Activated naive CD4-positive, alpha-beta T cell treated with anti-CD3 and anti-CD28 coated beads for 36 hours (primary cell): Measurements from ENCODE around the gene CBFB. TPM values are rescaled to one million over a fixed set of nuclear protein-coding genes. Genes with fewer than 3 reads are reported as not detected.
A peak's percentile ranks its signal among the peaks of the same experiment; 100 is the strongest.

Source experiments
- CTCF ChIA-PET: fragments of 350-600 bp; sonication (Branson Sonifier 250); formaldehyde crosslinking; loops from one replicate; lab custom pipeline; 2021; ENCODE audit warnings: antibody characterized with exemption; lab: Charles Lee
- DNase-seq: peaks from one replicate; pipeline ENCODE4 v3.0.0-alpha.2; 2020
- H3K27ac Mint-ChIP-seq: one replicate; pipeline ENCODE4 v1.8.0; 2021; ENCODE audit warnings: mild to moderate bottlenecking, mixed read lengths
- H3K27me3 Mint-ChIP-seq: one replicate; pipeline ENCODE4 v1.8.0; 2021; ENCODE audit warnings: low read depth, mixed read lengths
- H3K36me3 Mint-ChIP-seq: one replicate; pipeline ENCODE4 v1.8.0; 2021; ENCODE audit warnings: low read depth, mixed read lengths
- H3K4me1 Mint-ChIP-seq: one replicate; pipeline ENCODE4 v1.8.0; 2021; ENCODE audit warnings: low read depth, mixed read lengths
- H3K4me3 Mint-ChIP-seq: one replicate; pipeline ENCODE4 v1.8.0; 2021; ENCODE audit warnings: mild to moderate bottlenecking, moderate library complexity, mixed read lengths
- H3K9me3 Mint-ChIP-seq: one replicate; pipeline ENCODE4 v1.8.0; 2021; ENCODE audit warnings: mixed read lengths
- intact Hi-C: fragments of 100-400 bp; cut with micrococcal nuclease; formaldehyde crosslinking; loops from one replicate; pipeline ENCODE4 v1.15.1; 2023
- total RNA-seq, 2 experiments: library from RNA; stranded (reverse); gene quantifications; one replicate each; pipeline ENCODE4 v1.2.3, GENCODE V29; 2021

The CBFB gene
- total RNA-seq, 2 experiments from 2014 or later, result 79.6 to 86.8 TPM

DNA sequence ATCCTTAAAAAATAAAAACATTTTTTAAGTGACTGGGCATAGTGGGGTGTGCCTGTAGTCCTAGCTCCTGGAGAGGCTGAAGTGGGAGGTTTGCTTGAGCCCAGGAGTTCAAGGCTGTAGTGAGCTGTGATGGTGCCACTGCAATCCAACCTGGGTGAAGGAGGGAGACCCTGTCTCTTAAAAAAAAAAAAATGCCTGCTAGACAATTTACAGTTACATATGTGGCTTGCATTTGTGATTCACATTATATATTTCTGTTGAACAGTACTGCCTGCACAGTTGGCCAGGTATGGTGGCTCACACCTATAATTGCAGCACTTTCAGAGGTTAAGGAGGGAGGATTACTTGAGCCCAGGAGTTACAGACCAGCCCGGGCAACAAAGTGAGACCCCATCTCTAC is 23.4 kb downstream of the CBFB start:
- peaks cover 8% of the 10 kb centered on the region for H3K36me3 Mint-ChIP-seq
- H3K27ac Mint-ChIP-seq, result peak overlapping the region; percentile 32
- no peak for DNase-seq
- no peaks in the 10 kb centered on the region for H3K9me3 Mint-ChIP-seq
- intact Hi-C loops, result loop anchor here (2.0 kb wide), 2 partner anchors 22 to 260 kb away; no protein-coding TSS in a partner anchor
- peaks cover 43% of the 10 kb centered on the region for H3K4me1 Mint-ChIP-seq
- CTCF ChIA-PET, result interaction anchor here (0.6 to 2.9 kb wide), 4 partner anchors 9 to 148 kb away, joined by 3 to 9 read pairs (median 6); no protein-coding TSS in a partner anchor
- H3K27me3 Mint-ChIP-seq, result no peaks in the 10 kb centered on the region
- no peak overlapping the region for H3K4me3 Mint-ChIP-seq

DNA sequence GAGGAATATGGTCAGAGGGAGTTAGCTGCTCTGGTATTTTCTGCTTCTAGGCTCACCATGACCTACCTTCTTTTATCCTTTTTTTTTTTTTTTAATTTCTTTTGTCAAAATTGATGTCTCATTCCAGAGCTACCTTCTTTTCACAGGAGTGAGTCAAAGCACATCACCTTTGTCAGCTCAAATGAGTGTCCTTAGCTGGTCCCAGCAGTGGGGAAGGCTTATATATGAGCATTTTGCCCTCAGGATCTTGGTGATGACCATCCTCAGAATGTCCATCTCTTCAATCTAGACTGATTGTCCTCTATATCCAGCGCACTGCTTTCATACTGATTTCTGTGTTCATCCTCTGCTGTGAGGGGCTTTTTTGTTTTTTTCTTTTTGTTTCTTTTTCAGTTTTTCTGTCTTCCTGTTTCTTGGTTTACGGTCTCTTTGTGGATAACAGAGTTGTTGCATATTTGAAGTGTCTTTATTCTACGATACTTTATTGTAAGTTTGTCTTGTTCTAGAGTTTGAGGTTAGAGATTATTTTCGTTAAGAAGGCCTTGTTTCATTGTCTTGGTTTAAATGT is 24.9 kb downstream of the CBFB start:
- Mint-ChIP-seq H3K27ac (peak overlapping the region; percentile 32), H3K4me3 (peak overlapping the region; percentile 41), H3K36me3 (peaks cover 8% of the 10 kb centered on the region), H3K4me1 (peaks cover 48% of the 10 kb centered on the region), H3K9me3 (no peaks in the 10 kb centered on the region), H3K27me3 (no peaks in the 10 kb centered on the region)
- CTCF ChIA-PET, result interaction anchor here (0.6 to 2.9 kb wide), 8 partner anchors 14 to 268 kb away, joined by 3 to 9 read pairs (median 3); no protein-coding TSS in a partner anchor
- intact Hi-C loops, result loop anchor here (2.0 kb wide), 3 partner anchors 23 to 259 kb away; no protein-coding TSS in a partner anchor
- peak; percentile 25 for DNase-seq

DNA sequence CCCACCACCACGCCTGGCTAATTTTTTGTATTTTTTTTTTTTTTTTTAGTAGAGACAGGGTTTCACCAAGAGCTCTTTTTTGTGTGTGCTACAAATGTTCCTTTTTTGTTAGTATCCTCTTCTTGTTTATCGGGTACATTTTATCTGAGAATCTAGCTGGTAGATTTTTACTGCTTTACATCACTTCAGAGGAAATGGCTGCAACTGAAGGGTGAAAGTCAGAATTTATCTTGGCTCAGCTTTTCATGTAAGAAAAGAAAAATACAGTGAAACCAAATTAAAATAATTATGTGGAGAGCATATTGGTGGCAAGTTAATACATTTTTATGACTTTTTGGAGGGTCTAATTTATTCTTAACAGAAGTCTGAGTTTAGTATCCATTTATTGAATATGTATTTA is 26.0 kb downstream of the CBFB start:
- peaks cover 50% of the 10 kb centered on the region for H3K4me1 Mint-ChIP-seq
- H3K27me3 Mint-ChIP-seq, result no peaks in the 10 kb centered on the region
- no peak for DNase-seq
- H3K36me3 Mint-ChIP-seq, result peaks cover 10% of the 10 kb centered on the region
- no peaks in the 10 kb centered on the region for H3K9me3 Mint-ChIP-seq
- peak overlapping the region; percentile 53 for H3K27ac Mint-ChIP-seq
- CTCF ChIA-PET, result interaction anchor here (0.7 to 0.8 kb wide), 3 partner anchors 18 to 46 kb away, joined by 3 read pairs; no protein-coding TSS in a partner anchor
- H3K4me3 Mint-ChIP-seq, result no peak overlapping the region
- intact Hi-C loops, result loop anchor here (2.0 to 5.0 kb wide), 2 partner anchors 47 to 70 kb away; no protein-coding TSS in a partner anchor

DNA sequence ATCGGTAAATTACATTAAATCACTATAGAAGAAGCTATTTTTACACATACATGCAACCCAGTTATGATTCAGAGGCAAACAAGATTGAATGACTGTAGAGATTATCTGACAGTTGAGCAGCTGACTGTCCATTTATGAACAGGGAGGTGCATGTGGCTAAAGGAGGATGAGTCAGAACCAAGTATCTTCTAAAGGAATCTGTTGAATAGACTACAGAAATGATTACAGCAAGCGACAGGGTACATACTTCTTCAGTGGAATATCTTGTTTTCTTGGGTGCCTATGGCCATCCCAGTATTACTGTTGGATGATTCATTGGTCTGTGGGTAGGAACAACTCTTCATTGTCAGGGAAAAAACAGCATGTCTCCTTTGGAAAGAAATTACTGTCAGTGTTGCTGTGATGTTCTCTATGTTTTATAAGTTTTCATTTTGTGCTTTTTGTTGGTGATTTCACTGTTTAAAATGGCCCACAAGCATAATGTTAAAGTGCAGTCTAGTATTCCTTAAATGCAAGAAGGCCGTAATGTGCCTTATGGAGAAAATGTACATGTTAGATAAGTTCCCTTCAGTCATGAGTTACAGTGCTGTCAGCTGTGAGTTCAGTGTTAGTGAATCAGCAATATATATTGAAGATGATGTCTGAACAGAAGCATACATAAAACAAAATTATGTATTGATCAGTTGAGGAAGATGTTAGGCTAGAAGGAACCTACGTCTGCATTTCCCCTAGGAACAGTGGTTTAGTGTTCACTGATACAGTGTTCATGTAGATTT is 27.0 kb downstream of the CBFB start:
- Mint-ChIP-seq H3K4me3 (no peak overlapping the region), H3K27me3 (no peaks in the 10 kb centered on the region), H3K9me3 (no peaks in the 10 kb centered on the region), H3K27ac (peak overlapping the region; percentile 32), H3K36me3 (peaks cover 10% of the 10 kb centered on the region), H3K4me1 (peaks cover 50% of the 10 kb centered on the region)
- intact Hi-C loops, result loop anchor here (2.0 to 5.0 kb wide), 2 partner anchors 46 to 71 kb away; no protein-coding TSS in a partner anchor
- peak; percentile 26 for DNase-seq
- CTCF ChIA-PET, result interaction anchor here (0.6 to 0.8 kb wide), 2 partner anchors 45 to 458 kb away, joined by 3 read pairs; no protein-coding TSS in a partner anchor

DNA sequence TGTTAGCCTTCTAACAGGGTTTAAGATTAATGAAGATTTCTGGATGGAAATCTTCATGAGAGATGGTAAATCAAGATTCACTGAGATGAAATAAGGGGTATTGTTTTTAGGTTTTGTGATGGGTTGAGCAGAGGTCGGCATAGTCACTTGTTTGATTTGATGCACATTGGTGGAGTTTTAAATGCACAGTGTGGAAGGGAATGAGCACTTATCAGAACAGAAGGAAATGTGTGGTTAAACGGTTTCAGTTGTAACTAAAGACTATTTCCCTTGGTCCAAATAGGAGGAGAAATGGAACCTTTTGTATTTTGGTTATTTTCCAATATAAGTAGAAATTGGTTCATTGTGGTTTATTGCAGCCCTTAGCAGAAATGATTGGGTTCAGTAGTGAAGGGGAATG is 34.1 kb downstream of the CBFB start:
- CTCF ChIA-PET, result no interaction called here
- Mint-ChIP-seq H3K4me3 (no peak overlapping the region), H3K27ac (no peak overlapping the region)

GRCh38 chr16:67068212-67068753 is 39.3 kb downstream of the CBFB start:
- Mint-ChIP-seq H3K27me3 (no peaks in the 10 kb centered on the region), H3K4me3 (no peak overlapping the region)

More for the DNA sequence above, 34.1 kb downstream of the CBFB start:
- intact Hi-C loops, result no loop called here
- Mint-ChIP-seq H3K4me1 (peaks cover 14% of the 10 kb centered on the region), H3K9me3 (no peaks in the 10 kb centered on the region), H3K36me3 (peaks cover 8% of the 10 kb centered on the region), H3K27me3 (no peaks in the 10 kb centered on the region)
- no peak for DNase-seq

DNA sequence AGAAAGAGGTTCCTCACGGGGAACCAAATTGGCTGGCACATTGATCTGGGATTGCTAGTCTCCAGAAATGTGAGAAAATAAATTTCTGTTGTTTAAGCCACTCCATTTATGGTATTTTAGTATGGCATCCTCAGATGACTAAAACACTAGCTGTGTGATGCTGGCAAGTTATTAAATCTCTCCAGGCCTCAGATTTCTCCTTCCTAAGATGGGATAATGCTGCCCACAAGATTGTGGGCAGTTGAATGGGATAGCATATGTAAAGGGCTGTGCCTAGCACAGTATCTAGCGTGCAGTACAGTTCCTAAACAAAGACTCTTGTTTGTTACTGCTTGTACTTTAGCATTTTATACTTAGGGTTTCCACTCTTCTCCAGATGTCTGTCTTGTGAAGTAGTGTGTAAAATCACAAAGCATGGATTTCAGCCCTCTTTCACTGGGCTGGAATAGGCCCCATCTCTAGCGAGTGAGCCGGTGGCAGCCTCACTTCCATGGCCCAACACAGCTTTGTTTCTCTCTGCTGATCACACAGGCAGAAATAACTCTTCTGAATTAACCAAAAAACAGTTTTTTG is 42.6 kb downstream of the CBFB start:
- no peak overlapping the region for H3K4me3 Mint-ChIP-seq
- H3K27ac Mint-ChIP-seq, result no peak overlapping the region
- no peaks in the 10 kb centered on the region for H3K27me3 Mint-ChIP-seq
- no peaks in the 10 kb centered on the region for H3K9me3 Mint-ChIP-seq
- H3K36me3 Mint-ChIP-seq, result peaks cover 11% of the 10 kb centered on the region
- CTCF ChIA-PET, result no interaction called here
- no peaks in the 10 kb centered on the region for H3K4me1 Mint-ChIP-seq
- intact Hi-C loops, result no loop called here
- no peak for DNase-seq

More at GRCh38 chr16:67068212-67068753, 39.3 kb downstream of the CBFB start:
- H3K9me3 Mint-ChIP-seq, result no peaks in the 10 kb centered on the region
- intact Hi-C loops, result no loop called here
- H3K4me1 Mint-ChIP-seq, result no peaks in the 10 kb centered on the region
- no peak for DNase-seq
- CTCF ChIA-PET, result interaction anchor here (0.6 to 0.8 kb wide), 2 partner anchors 15 to 701 kb away, joined by 4 to 5 read pairs; no protein-coding TSS in a partner anchor
- H3K36me3 Mint-ChIP-seq, result peaks cover 8% of the 10 kb centered on the region
- H3K27ac Mint-ChIP-seq, result no peak overlapping the region

DNA sequence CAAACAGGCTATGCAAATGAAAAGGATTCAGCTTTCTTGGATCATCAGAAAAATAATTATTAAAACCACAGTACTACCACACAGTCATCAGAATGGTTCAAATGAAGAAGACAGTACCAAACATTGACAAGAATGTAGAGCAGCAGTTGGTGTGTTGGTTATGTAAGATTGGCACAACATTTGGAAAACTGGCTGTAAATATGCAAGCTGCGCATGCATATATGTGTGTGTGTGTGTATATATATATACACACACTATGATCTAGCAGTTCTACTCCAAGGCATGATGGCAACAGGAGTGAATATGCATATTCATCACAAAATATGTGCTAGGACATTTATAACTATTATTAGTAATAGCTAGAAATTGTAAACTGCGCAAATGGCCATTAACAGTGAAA is 46.4 kb downstream of the CBFB start:
- Mint-ChIP-seq H3K4me1 (no peaks in the 10 kb centered on the region), H3K9me3 (no peaks in the 10 kb centered on the region), H3K27me3 (no peaks in the 10 kb centered on the region), H3K4me3 (no peak overlapping the region), H3K27ac (no peak overlapping the region), H3K36me3 (peaks cover 5% of the 10 kb centered on the region)
- intact Hi-C loops, result no loop called here
- CTCF ChIA-PET, result interaction anchor here (1.6 kb wide), 1 partner anchor 57 kb away, joined by 5 read pairs; no protein-coding TSS in a partner anchor
- DNase-seq, result no peak

- CTCF ChIA-PET, result no interaction called here
- Mint-ChIP-seq H3K27ac (no peak overlapping the region), H3K4me1 (no peaks in the 10 kb centered on the region), H3K36me3 (peaks cover 7% of the 10 kb centered on the region), H3K4me3 (no peak overlapping the region), H3K27me3 (no peaks in the 10 kb centered on the region), H3K9me3 (no peaks in the 10 kb centered on the region)
- intact Hi-C loops, result no loop called here
- no peak for DNase-seq
These were observed 48.9 kb downstream of the CBFB start for GRCh38 chr16:67077871-67078270.

DNA sequence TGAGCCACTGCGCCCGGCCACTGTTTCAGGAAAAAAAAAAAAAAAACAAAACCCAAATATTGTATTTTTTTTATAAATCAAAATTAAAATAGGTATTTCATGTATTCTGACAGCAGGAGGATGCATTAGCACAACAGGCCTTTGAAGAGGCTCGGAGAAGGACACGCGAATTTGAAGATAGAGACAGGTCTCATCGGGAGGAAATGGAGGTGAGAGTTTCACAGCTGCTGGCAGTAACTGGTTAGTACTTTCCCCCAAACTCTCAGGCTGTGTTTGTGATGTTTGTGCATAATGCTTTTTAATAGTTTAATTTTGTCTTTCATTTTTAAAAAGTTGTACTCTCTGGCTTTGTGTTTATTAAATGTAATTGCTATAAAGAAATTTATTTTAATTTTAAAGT is 53.2 kb downstream of the CBFB start:
- no peak overlapping the region for H3K4me3 Mint-ChIP-seq
- CTCF ChIA-PET, result interaction anchor here (0.5 to 1.0 kb wide), 6 partner anchors 10 to 127 kb away, joined by 3 to 6 read pairs (median 4); no protein-coding TSS in a partner anchor
- H3K36me3 Mint-ChIP-seq, result peaks cover 9% of the 10 kb centered on the region
- no peaks in the 10 kb centered on the region for H3K4me1 Mint-ChIP-seq
- intact Hi-C loops, result no loop called here
- no peaks in the 10 kb centered on the region for H3K27me3 Mint-ChIP-seq
- no peak for DNase-seq
- no peak overlapping the region for H3K27ac Mint-ChIP-seq
- H3K9me3 Mint-ChIP-seq, result no peaks in the 10 kb centered on the region

DNA sequence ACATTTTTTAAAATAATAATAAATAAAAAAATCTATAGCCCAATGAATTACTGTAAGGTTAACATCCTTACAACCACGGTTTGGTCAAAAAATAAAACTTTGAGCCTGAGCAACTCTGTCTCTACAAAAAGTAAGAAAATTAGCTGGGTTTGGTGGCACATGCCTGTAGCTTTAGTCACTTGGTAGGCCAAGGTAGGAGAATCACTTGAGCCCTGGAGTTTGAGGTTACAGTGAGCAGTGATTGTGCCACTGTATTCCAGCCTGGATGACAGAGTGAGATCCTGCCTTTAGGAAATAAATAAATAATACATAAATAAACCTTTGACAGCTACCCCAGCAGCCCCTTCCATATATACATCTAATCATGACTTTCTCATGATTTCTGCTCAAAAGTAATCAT is 53.9 kb downstream of the CBFB start:
- Mint-ChIP-seq H3K4me3 (no peak overlapping the region), H3K27ac (no peak overlapping the region), H3K36me3 (peaks cover 7% of the 10 kb centered on the region), H3K27me3 (no peaks in the 10 kb centered on the region), H3K4me1 (no peaks in the 10 kb centered on the region), H3K9me3 (no peaks in the 10 kb centered on the region)
- no peak for DNase-seq
- intact Hi-C loops, result no loop called here
- CTCF ChIA-PET, result interaction anchor here (0.9 to 1.0 kb wide), 2 partner anchors 10 to 65 kb away, joined by 3 to 4 read pairs; no protein-coding TSS in a partner anchor
